ENCODE data around the gene NDUFAB1. TPM values are rescaled to one million over a fixed set of nuclear protein-coding genes. Genes with fewer than 3 reads are reported as not detected.

The NDUFAB1 gene
- total and polyA plus RNA-seq, 2 of the 13 experiments (the other 11 are each of a cell fraction or from before 2014, with no cell fraction given): 221 to 601 TPM

DNA sequence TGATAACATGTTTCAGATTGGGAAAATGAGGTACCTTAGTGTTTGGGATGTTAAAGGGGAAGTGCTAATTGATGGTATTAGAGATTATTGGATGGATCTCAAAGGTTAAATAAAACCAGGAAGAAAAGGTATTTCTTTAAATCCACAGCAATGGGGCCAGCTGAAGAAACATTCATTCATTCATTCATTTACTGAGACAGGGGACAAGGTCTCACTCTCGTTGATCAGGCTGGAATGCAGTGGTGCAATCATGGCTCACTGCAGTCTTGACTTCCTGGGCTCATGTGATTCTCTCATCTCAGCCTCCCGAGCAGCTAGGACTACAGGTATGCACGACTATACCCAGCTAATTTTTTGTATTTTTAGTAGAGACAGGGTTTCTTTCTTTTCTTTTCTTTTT is 58.7 kb downstream of the NDUFAB1 start (continued):
- TF ChIP-seq ATF7 (IDR thresholded peaks at IDR 0.05): no peak
- no peak for TF ChIP-seq ATF7 (CRISPR knock-in tag; IDR thresholded peaks at IDR 0.05)
- TF ChIP-seq ZHX2 (IDR thresholded peaks at IDR 0.05; ENCODE audit: low read depth): no peak
- TF ChIP-seq ZHX2 (CRISPR knock-in tag; IDR thresholded peaks at IDR 0.05; ENCODE audit: borderline replicate concordance): no peak
- 0 out of 2 replicates have a peak, but pooled peaks have one; percentile 27 for TF ChIP-seq SMAD3 (CRISPR knock-in tag; IDR thresholded peaks at IDR 0.05)
- no peak for TF ChIP-seq CREB3 (CRISPR knock-in tag; IDR thresholded peaks at IDR 0.05)
- TF ChIP-seq, protein P1, sequence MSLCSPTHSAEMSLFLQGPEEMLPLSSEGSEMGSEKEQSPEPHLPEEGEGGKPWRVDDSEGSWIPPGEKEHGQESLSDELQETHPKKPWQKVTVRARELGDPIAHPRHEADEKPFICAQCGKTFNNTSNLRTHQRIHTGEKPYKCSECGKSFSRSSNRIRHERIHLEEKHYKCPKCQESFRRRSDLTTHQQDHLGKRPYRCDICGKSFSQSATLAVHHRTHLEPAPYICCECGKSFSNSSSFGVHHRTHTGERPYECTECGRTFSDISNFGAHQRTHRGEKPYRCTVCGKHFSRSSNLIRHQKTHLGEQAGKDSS (CRISPR knock-in tag; IDR thresholded peaks at IDR 0.05; ENCODE audit: borderline replicate concordance, low read depth): no peak
- no peak for TF ChIP-seq ZNF792 (CRISPR knock-in tag; IDR thresholded peaks at IDR 0.05)
- no peak for TF ChIP-seq ZNF589 (CRISPR knock-in tag; conservative IDR thresholded peaks at IDR 0.05)
- TF ChIP-seq ZNF33A (CRISPR knock-in tag; IDR thresholded peaks at IDR 0.05; ENCODE audit: borderline replicate concordance): no peak
- no peak for TF ChIP-seq CBFB (CRISPR knock-in tag; IDR thresholded peaks at IDR 0.05)
- TF ChIP-seq TBX3 (IDR thresholded peaks at IDR 0.05; ENCODE audit: borderline replicate concordance): no peak
- no peak for TF ChIP-seq HIVEP1 (CRISPR knock-in tag; IDR thresholded peaks at IDR 0.05)
- no peak for TF ChIP-seq MBD4 (IDR thresholded peaks at IDR 0.05; ENCODE audit: borderline replicate concordance, low read length)
- no peak for TF ChIP-seq ZNF510 (CRISPR knock-in tag; IDR thresholded peaks at IDR 0.05; ENCODE audit: low read depth)
- TF ChIP-seq SP2 (CRISPR knock-in tag; IDR thresholded peaks at IDR 0.05): no peak
- TF ChIP-seq EP300 (IDR thresholded peaks at IDR 0.05; ENCODE audit: low read depth in 2 of 2, low read length in 2 of 2): 0 out of 4 replicates have a peak, but pooled peaks of 1 of the 2 experiments have one; percentile 16
- TF ChIP-seq EP300 (CRISPR knock-in tag; IDR thresholded peaks at IDR 0.05; ENCODE audit: borderline replicate concordance): peak; percentile 52; the same call in 1 of the 2 replicates
- TF ChIP-seq ZNF737 (CRISPR knock-in tag; IDR thresholded peaks at IDR 0.05; ENCODE audit: borderline replicate concordance): no peak
- TF ChIP-seq ZNF432 (CRISPR knock-in tag; IDR thresholded peaks at IDR 0.05; ENCODE audit: borderline replicate concordance): no peak
- TF ChIP-seq RNF2 (conservative IDR thresholded peaks at IDR 0.05; ENCODE audit: low read depth): no peak
- TF ChIP-seq ZNF124 (CRISPR knock-in tag; IDR thresholded peaks at IDR 0.05): no peak
- TF ChIP-seq MED1 (CRISPR knock-in tag; IDR thresholded peaks at IDR 0.05): peak; percentile 69
- TF ChIP-seq ZBTB21 (CRISPR knock-in tag; IDR thresholded peaks at IDR 0.05): no peak
- TF ChIP-seq SRF (IDR thresholded peaks at IDR 0.05; ENCODE audit: low read depth, low read length): no peak
- no peak for TF ChIP-seq MXD4 (CRISPR knock-in tag; IDR thresholded peaks at IDR 0.05)
- no peak for TF ChIP-seq XBP1 (CRISPR knock-in tag; IDR thresholded peaks at IDR 0.05)
- no peak for TF ChIP-seq ZNF354B (CRISPR knock-in tag; IDR thresholded peaks at IDR 0.05)

All from HepG2 (cell line).